Myocyte (in vitro differentiated cells): Measurements from ENCODE around the gene EFCC1. TPM values are rescaled to one million over a fixed set of nuclear protein-coding genes. Genes with fewer than 3 reads are reported as not detected.
A peak's percentile ranks its signal among the peaks of the same experiment; 100 is the strongest.
"Not testable (repeated sequence)": the region's sequence is repeated elsewhere in the genome, so short reads cannot be mapped to it uniquely, and the experiment has no call there.

Experiments
- DNase-seq: peaks from one replicate; pipeline ENCODE4 v3.0.0-alpha.2; 2012; ENCODE audit warnings: low read depth
- total RNA-seq: library from RNA; depleted of rRNA; stranded (reverse); fragments of >200 nt; gene quantifications from 2 replicates; pipeline ENCODE4 v1.2.3, GENCODE V29; 2014

The EFCC1 gene
- total RNA-seq, 1 donor from 2014 or later = 1.6 TPM

DNA sequence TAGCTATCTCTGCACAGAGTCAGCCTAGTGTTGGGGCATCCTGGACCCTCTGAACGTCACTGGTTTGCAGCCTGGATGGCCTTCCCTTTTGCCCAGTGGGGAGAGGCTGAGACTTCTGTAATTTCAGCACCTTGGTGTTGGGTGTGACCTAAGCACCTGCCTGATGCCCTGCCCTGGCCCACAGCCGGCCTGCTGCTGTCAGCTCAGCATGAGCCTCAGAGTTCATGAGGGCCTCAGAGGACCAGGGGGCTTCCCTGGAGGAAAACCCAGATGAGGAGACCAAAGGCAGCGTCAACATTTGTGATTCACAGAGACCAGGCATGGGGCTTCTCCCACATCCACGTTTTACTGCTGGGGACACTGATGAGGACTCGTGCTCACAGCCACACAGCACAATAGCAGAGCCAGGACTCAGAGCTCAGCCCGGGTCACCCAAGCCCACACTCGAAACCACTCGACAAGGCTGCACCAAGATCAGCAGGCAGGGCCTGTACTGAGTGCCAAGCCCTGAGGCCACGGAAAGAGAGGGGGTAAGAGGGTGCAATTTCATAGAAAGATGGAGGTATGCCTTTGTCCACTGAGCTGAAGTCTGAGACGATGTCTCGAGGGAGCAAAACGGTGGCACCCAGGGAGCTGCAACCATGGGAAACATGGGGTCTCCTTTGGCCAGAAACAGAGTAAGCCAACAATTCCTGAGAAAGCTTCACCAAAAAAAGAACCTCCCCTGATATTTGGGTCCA, 49.6 kb downstream of the EFCC1 start:
- DNase-seq = no peak

DNA sequence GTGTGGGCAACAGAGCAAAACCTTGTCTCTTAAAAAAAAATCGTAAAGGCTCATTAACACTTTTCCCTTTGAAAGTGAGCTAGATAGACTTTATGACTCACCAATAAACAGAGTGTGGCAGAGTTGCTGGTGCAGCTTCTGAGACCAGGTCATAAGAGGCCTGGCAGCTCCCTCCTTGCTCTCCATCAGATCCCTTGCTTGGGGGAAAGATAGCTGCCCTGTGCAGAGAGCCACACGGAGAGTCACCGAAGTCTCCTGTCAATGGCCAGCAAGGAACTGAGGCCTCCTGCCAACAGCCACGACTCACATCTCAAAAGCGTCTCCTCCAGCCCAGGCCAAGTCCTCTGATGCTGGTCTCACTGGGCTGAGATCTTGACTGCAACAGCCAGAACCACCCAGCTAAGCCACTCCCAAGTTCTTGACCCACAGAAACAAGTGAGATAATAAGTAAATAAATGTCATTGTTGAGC, 50.8 kb downstream of the EFCC1 start:
- no peak for DNase-seq

DNA sequence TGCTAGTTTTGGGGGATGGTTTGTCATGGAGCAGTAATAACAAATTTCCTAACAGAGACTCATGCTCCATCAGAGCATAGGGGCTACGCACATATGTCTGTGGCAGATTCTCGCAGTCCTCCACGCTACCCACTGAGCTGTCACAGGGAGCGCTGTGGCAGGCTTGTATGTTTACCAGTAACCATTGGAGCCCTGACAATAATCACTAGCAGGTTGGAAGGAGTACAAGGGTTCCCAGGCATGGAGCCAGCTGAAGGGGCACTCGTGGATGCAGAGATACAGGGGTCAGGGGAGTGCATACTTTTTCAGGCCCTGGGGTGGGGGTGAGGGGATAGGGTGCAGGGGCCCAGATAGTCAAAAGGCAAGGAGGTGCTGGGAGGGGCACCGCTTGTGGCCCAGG, 51.6 kb downstream of the EFCC1 start:
- DNase-seq = no peak

DNA sequence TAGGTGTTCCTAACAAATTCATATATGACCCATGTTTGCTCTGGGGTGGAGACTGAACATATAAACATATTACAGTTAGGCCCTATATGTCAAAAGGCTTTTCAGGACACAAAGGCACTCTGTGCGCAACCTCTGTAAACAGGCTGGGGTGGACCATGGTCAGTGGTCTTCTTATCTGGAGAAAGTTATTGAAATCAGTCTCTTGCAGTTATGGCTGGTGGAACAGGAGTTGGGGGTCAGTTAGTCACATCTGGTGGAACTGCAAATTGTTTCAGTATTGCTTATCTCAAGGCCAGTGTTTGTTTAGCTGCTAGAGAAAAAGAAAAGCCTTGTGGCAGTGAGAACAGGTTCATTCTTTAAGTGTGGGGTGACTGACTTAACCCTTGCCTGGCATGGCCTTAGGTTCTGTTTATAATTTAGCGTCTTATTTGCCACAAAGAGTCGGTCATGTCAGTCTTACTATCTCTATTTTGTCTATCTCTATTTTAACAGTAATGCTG, 53.6 kb downstream of the EFCC1 start:
- DNase-seq = no peak

DNA sequence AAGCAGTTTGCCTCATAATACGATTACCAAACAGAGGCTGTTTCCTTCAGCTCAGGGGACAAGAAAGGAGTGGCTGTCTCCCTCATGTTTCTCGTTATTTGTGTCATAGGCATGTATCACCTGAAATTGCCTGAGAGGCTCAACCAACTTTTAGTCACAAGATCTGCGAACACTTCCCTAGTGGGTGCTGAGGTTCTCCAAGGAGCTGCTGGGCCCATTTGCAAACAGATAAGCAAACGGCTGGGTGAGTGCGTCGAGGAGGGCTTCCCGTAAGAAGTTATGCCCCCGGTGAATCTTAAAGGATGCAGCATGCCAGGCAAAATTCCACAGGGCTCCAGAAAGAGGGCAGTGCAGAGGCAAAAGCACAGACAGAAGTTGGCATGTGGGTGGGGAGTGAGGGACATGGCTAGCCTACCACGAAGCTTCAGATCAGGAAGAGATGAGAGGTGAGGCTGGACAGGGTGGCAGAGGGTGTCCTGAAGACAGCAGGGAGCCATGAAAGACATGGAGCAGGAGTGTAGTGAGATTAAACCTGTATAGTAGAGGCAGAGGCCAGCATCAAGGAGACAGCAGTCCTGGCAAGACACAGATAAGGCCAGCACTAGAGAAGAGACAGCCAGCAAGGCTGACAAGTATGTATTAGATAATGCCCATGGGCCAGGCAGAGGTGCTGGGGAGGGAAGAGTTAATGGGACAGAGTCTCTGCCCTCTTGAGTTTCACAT, 55.5 kb downstream of the EFCC1 start:
- DNase-seq = no peak

DNA sequence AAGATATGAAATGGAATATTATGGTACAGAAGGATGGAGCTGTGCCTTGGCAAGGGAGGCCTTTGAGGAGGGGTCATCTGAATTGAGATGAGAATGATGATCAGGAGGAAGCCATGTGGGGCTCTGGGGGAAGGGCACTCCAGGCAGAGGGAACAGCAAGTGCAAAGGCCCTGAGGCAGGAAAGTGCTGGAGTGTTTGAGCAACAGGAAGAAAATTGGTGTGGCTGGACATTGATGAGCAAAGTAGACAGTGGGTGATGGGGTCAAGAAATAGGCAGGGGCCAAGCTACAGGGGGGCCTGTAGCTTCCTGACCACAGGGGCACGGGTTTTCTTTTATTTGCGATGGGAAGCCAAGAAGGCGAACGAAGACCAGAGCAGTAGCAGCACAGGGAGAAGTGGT, 56.1 kb downstream of the EFCC1 start:
- no peak for DNase-seq

DNA sequence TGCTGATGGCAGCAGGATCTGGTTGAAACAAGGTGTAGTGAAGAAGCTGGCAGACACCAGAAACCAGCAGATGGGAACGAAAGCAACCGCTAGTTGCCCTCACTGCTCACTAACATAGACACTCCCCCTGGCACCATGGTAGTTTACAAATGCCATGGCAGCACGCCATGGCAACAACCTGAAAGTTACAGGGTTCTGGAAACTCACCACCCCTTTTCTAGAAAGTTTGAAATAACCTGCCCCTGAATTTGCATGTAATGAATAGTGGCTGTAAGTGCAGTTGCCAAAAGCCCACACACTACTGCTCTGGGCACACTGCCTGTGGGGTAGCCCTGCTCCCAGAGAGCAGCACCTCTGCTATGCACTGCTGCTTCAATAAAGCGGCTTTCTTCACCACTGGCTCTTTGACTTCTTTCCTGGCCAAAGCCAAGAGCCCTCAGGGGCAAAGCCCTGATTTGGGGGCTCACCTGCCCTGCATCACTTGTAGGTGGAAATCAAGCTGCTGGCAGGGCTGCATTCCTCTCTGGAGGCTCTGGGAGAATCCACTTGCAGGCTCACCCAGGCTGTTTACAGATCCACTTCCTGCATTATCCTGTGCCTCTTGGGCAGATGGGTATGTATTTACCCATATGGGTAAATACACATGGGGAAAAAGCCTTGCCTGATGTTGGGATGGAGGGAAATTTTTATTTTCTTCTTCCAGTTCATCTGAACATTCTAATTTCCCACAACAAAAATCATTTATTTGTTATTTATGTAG, 57.5 kb downstream of the EFCC1 start:
- DNase-seq = no peak

DNA sequence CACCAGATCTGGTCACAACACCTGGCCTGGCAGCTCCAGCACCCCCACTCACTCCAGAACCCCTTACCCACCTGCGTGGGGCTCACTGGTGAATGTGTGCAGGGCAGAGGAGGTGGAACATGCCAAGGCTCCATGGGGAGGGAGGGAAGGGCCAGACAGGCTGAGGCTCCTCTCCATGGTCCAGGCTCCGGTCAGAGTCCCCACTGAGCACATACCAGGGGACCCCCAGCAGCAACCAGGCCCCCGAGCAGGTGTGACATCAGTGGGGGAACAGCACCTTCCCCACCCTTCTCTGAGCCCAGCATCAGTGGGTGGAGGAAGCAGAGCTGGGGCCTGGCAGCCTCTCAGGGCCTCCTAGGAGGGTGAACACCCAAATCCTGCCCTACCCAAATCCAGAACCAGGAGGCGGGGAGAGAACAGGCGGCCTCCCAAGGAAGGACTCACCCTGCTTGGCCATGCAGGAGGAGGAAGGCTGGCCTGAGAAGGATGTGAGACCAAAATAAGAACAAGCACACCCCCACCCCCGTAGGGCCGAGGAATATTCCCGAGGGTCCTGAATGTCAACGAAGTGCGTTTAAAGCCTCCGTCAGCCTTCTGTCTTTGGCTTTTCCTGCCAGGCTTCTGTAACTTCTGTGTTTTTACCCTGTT, 58.3 kb downstream of the EFCC1 start:
- no peak for DNase-seq

DNA sequence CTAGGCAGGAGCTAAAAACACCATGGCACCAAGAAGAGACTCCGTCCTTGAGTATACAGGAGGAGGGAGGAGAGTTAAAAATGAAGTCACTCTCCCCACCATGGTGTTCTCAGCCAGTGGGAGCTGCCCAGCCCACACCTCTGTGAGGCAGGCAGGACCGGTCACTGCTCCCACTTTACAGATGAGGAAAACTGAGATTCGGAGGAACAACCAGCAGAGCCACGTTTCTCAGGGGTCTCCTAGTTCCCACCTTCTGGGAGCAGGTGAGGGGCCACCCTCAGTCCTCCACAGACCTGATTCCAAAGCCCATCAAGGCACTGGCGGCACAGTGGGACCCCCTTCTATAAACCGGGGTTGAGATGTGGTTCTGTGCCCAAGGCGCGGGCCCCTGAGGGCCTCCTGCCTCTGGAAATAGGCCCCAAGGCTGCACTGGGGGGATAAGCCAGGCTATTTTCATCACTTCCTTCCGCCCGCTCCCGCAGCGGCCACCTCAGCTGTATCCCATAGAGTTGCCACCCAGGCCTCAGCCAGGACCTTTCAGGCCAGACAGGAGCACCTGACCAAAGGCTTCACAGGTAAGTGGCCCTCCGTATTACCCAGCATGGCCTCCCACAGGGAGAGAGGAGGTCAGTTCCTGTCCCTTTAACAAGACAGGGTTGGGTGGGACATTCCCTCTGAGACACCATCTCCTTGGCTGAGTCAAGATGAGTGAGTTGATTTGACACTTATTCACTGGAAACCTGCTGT, 59.3 kb downstream of the EFCC1 start, which contains the start of gene GP9:
Gene GP9 (plus strand): TSS at position 504 of the 747 bp plus-strand sequence. CDS start 961 bp downstream, outside the sequence.
- no peak for DNase-seq

DNA sequence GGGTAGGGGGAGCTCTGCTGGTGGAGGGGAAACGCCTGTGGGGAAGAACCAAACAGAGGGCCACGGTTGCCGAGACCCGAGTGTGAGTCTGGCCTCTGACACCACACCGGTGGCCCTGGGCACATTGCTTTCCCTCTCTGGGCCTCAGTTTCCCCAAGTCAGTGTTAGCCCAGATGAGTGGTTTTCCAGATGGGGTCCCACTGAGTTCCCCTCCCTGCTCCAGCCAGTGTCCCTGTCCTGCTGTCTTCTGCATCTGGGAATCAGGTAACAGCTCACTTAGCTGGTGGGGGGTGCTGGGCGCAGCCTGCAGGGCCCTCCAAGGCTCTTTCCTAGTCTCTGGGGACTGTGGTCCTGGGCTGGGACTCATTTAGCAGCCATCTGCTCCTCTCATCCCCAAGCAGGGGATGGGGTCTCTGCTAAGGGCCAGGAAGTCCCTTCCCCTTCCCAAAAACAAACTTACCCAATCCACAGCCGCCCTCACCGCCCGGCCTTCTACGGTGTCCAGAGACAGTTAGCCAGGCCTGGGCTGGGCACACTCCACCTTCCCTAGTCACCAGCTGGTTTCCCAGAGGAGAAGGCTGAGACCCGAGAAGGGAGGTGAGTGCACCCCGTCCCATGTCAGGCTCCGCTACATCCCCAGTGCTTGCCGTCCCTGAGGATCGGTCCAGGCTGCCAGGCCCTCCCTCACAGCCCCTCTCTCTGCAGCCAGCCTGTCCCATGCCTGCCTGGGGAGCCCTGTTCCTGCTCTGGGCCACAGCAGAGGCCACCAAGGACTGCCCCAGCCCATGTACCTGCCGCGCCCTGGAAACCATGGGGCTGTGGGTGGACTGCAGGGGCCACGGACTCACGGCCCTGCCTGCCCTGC, 60.2 kb downstream of the EFCC1 start:
- no peak for DNase-seq

DNA sequence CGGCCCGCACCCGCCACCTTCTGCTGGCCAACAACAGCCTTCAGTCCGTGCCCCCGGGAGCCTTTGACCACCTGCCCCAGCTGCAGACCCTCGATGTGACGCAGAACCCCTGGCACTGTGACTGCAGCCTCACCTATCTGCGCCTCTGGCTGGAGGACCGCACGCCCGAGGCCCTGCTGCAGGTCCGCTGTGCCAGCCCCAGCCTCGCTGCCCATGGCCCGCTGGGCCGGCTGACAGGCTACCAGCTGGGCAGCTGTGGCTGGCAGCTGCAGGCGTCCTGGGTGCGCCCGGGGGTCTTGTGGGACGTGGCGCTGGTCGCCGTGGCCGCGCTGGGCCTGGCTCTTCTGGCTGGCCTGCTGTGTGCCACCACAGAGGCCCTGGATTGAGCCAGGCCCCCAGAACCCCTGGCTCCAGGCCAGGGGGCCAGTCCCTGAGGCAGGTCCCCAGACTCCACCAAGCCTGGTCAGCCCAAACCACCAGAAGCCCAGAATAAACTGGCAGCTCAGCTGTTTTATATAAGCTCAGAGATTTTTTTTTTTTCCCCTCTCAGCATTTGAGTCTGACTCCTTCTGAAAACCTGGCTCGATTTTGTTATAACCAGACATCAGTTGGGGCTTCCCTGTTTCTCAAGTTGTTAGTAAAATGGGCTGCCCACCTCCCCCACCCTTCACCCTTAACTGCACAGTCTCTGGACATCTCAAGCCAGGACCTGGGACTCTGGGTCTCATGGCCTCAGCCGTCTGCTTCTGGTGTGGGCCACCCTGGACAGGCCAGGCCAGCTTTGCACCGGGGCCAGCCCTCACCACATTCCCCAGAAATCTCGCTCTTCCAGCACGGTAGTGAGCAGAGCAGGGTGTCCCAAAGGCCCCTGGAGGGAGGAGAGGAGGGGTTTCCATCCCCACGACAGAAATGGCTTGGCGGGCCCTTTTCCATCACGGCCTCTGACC, 61.1 kb downstream of the EFCC1 start:
- peak; percentile 82 for DNase-seq

DNA sequence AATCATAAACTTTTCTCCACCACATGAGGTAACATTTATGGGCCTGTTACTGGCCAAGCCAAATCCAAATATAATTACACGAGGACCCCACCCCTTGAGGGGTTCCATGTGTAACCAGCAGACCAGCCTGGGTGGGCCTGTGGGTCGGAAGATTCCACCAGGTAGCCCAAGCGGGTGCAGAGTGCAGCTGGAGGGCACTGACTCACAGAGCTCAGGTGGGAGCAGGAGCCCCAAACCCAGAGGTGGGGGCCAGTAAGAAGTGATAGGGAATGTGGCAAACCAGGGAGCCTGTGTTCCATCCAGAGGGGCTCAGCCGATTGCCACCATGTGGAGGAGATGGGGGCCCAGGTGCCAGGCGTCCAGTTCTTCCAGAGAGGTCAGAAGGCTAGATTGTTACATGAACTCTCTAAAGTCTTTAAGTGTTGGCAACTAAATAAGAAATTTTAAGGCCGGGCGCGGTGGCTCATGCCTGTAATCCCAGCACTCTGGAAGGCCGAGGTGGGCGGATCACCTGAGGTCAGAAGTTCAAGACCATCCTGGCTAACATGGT, 62.1 kb downstream of the EFCC1 start:
- DNase-seq = no peak

DNA sequence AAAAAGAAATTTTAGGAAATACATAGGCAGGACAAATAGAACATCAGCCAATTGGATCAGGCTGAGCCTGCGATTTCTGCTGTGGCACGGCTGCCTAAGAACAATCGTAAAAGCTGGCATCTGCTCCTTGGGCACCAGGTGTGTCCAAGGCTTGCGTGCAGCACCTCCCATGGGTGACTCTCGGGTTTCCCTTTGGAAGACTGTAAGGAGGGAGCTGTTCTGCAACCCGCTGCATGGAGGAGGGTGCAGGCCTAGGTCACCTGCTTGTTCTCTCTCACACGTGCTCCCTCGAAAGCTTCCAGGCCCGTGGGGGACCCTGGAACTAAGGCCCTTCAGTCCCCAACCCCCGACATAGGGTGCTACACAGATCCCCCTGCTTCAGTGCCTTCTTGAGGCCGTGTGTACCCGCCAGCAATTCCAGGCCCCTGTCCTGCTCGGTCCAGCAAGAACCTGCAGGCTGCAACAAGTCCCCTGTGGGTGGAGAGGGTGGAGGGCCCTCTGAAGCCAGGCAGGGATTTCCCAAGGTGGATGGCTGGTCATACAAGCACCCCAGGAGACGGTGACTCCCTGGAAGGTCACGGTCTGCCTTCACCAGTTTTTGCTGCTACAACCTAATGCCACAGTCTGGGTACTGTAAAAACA, 62.9 kb downstream of the EFCC1 start:
- DNase-seq = no peak

DNA sequence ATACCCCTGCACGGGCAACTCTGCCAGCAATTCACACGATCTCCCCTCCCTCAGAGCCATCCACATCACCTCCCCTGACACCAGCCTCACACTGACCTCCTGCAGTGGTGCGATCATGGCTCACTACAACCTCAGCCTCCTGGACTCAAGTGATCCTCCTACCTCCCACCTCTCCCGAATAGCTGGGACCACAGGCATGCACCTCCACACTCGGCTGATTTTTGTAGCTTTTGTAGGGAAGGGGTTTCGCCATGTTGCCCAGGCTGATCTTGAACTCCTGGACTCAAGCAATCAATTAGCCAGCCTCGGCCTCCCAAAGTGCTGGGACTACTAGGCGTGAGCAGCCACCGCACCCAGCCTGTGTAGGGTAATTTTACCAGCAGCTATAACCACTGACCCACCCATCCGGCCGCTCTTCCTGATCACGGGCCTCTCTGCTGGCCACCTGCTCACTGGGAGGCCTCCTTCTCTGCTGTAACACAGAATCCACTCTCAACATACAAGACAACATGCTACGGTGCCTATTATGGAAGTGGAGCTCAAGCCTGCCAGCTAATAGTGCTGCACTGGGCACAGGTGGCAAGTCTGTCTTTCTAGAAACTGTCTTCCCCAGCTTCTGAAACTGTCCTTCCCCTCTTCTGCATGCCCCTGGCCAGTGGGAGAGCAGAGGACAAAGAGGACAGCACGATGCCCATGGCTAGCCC, 64.1 kb downstream of the EFCC1 start:
- peak; percentile 25 for DNase-seq

DNA sequence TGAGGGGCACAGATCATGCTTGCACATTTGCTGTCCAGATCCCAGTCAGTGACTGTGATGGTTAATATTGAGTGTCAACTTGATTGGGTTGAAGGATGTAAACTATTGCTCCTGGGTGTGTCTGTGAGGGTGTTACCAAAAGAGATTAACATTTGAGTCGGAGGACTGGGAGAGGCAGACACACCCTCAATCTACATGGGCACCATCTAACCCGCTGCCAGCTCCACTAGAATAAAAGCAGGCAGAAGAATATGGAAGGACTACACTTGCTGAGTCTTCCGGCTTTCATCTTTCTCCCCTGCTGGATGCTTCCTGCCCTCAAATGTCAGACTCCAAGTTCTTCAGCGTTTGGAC, 64.6 kb downstream of the EFCC1 start:
- DNase-seq = no peak

DNA sequence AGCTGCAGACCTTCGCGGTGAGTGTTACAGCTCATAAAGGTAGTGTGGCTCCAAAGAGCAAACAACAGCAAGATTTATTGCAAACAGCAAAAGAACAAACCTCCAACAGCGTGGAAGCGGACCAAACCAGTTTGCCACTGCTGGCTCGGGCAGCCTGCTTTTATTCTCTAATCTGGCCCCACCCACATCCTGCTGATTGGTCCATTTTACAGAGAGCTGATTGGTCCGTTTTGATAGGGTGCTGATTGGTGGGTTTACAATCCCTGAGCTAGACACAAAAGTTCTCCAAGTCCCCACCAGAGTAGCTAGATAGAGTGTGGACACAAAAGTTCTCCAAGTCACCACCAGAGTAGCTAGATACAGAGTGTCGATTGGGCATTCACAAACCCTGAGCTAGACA, 66.6 kb downstream of the EFCC1 start:
- not testable (repeated sequence) for DNase-seq
